ENCODE results near the gene ANAPC16. TPM values are rescaled to one million over a fixed set of nuclear protein-coding genes. Genes with fewer than 3 reads are reported as not detected.

ANAPC16 gene
- total RNA-seq = 80.0 and 81.6 TPM in 2 replicates

GRCh38 chr10:72215611-72216549, at the start of gene ANAPC16, which contains the start of gene ASCC1:
Gene ANAPC16 (plus strand): TSS chr10:72216012. CDS start chr10:72223915, 7,903 bp downstream.
Gene ASCC1 (minus strand): TSS chr10:72216276. CDS start chr10:72213298, 2,978 bp downstream.
- Mint-ChIP-seq H3K4me1 (ENCODE audit: low read depth) (peaks cover 52% of the 10 kb centered on the region), H3K27me3 (ENCODE audit: insufficient read depth) (peaks cover 2% of the 10 kb centered on the region), H3K27ac (peak within 1 kb of the TSS; percentile 99), H3K9me3 (no peaks in the 10 kb centered on the region), H3K36me3 (ENCODE audit: low read depth) (peaks cover 20% of the 10 kb centered on the region), H3K4me3 (peak within 1 kb of the TSS; percentile 98)
- DNase-seq (ENCODE audit: low spot score) = peak; percentile 94
- intact Hi-C loops (cut with micrococcal nuclease) = loop anchor here (1.0 to 10.0 kb wide), 4 partner anchors 32 to 281 kb away; partner anchors contain the start of gene DDIT4

DNA sequence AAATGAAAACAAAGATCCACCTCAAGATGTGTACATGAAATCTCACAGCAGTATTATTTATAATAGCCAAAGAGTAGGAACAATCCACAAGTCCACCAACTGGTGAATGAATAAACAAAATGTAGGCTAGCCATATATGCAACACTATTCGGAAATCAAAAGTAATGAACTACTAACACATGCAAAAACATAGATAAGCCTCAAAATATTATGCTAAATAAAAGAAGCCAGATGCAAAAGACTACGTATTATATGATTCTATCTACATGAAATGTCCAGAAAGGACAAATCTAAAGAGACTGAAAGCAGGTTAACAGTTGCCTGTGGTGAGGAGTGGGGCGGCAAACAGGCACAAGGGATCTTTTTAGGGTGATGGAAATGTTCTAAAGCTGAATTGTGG, 48.7 kb upstream of the ANAPC16 start:
- H3K4me3 Mint-ChIP-seq = no peak overlapping the region
- intact Hi-C loops (cut with micrococcal nuclease) = no loop called here
- peaks cover 19% of the 10 kb centered on the region for H3K4me1 Mint-ChIP-seq (ENCODE audit: low read depth)
- no peak overlapping the region for H3K27ac Mint-ChIP-seq
- peaks cover 13% of the 10 kb centered on the region for H3K36me3 Mint-ChIP-seq (ENCODE audit: low read depth)
- DNase-seq (ENCODE audit: low spot score) = no peak
- no peaks in the 10 kb centered on the region for H3K9me3 Mint-ChIP-seq
- H3K27me3 Mint-ChIP-seq (ENCODE audit: insufficient read depth) = no peaks in the 10 kb centered on the region

GRCh38 chr10:72170263-72170662, 45.5 kb upstream of the ANAPC16 start:
- H3K27me3 Mint-ChIP-seq (ENCODE audit: insufficient read depth) = no peaks in the 10 kb centered on the region
- H3K9me3 Mint-ChIP-seq = no peaks in the 10 kb centered on the region
- H3K4me3 Mint-ChIP-seq = no peak overlapping the region
- no peak overlapping the region for H3K27ac Mint-ChIP-seq
- DNase-seq (ENCODE audit: low spot score) = no peak
- intact Hi-C loops (cut with micrococcal nuclease) = no loop called here
- peaks cover 11% of the 10 kb centered on the region for H3K36me3 Mint-ChIP-seq (ENCODE audit: low read depth)
- no peaks in the 10 kb centered on the region for H3K4me1 Mint-ChIP-seq (ENCODE audit: low read depth)

- intact Hi-C loops (cut with micrococcal nuclease) = no loop called here
- H3K27me3 Mint-ChIP-seq (ENCODE audit: insufficient read depth) = no peaks in the 10 kb centered on the region
- H3K36me3 Mint-ChIP-seq (ENCODE audit: low read depth) = peaks cover 11% of the 10 kb centered on the region
- no peak overlapping the region for H3K27ac Mint-ChIP-seq
- no peaks in the 10 kb centered on the region for H3K9me3 Mint-ChIP-seq
- no peak overlapping the region for H3K4me3 Mint-ChIP-seq
- no peak for DNase-seq (ENCODE audit: low spot score)
- H3K4me1 Mint-ChIP-seq (ENCODE audit: low read depth) = no peaks in the 10 kb centered on the region
Observed at GRCh38 chr10:72170733-72171132, 45.1 kb upstream of the ANAPC16 start.

GRCh38 chr10:72171175-72171630, 44.6 kb upstream of the ANAPC16 start:
- DNase-seq (ENCODE audit: low spot score) = no peak
- intact Hi-C loops (cut with micrococcal nuclease) = no loop called here
- Mint-ChIP-seq H3K27me3 (ENCODE audit: insufficient read depth) (no peaks in the 10 kb centered on the region), H3K4me3 (no peak overlapping the region), H3K9me3 (no peaks in the 10 kb centered on the region), H3K4me1 (ENCODE audit: low read depth) (no peaks in the 10 kb centered on the region), H3K27ac (no peak overlapping the region), H3K36me3 (ENCODE audit: low read depth) (peaks cover 11% of the 10 kb centered on the region)

DNA sequence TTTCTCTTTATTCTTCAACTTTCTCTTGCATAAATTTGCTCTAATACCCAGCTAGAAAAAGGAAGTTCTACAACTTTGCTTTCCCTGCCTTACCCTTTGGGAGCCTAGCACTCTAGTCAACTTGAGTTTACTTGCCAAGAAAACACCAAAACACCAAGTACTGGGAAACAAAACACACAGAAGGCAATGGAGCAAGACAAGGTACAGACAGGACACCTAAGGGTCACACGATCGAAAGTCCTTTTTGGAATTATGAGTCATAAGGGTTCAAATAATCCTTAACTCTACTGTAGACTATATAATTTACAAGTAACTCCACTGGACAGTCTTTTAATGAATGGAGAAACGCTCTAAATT, 42.6 kb upstream of the ANAPC16 start:
- H3K4me3 Mint-ChIP-seq = no peak overlapping the region
- no peaks in the 10 kb centered on the region for H3K4me1 Mint-ChIP-seq (ENCODE audit: low read depth)
- no peaks in the 10 kb centered on the region for H3K27me3 Mint-ChIP-seq (ENCODE audit: insufficient read depth)
- H3K36me3 Mint-ChIP-seq (ENCODE audit: low read depth) = peaks cover 18% of the 10 kb centered on the region
- intact Hi-C loops (cut with micrococcal nuclease) = no loop called here
- H3K27ac Mint-ChIP-seq = no peak overlapping the region
- no peaks in the 10 kb centered on the region for H3K9me3 Mint-ChIP-seq
- DNase-seq (ENCODE audit: low spot score) = no peak

DNA sequence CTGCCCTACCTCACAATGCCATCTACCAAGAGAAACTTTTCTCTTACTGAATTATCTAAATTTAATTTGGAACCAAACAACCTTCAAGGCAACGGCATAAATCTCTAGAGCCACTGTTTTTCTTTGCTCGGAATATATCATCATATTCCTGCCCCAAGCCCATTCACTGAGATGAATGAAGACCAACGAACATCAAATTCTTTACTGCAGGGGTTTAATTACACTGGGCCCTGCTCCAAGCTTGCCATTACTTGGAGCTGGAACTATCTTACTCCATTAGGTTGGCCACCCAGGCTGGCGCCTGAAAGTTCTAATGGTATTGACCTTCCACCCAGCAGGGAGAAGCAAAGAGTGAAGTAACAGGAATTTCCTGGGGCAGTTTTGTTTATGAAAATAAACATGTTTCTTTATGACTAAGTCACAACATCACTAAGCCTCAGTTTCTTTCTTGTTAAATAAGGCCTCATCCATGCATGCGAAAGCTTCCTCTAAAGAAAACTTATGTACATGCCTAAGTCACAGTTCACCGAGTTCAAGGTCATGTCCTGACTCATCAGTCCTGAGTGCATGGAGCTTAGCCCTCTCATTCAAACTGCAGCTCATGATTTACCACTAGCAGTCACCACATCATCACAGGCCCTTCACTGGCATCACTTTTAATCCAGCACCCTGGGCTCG, 42.1 kb upstream of the ANAPC16 start:
- Mint-ChIP-seq H3K4me1 (ENCODE audit: low read depth) (no peaks in the 10 kb centered on the region), H3K27ac (peak overlapping the region; percentile 4), H3K36me3 (ENCODE audit: low read depth) (peaks cover 18% of the 10 kb centered on the region), H3K4me3 (no peak overlapping the region), H3K9me3 (no peaks in the 10 kb centered on the region), H3K27me3 (ENCODE audit: insufficient read depth) (no peaks in the 10 kb centered on the region)
- intact Hi-C loops (cut with micrococcal nuclease) = no loop called here
- no peak for DNase-seq (ENCODE audit: low spot score)

DNA sequence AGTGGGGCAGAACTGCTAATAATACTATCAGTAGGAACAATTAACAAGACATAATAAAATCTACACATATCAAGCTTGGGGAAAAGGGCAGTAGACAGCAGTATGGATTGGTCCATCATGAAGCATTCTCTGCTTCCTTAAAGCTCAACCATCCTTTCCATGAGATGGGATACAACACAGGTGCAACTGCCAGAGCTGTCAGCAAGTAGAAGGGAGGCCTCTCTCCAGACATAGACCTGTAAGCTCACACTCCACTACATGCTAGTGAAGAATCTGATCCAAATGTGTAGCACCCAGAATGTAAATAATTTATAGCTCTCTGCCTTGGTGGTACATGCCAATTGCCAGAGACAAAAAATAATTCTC, 41.5 kb upstream of the ANAPC16 start:
- no peaks in the 10 kb centered on the region for H3K4me1 Mint-ChIP-seq (ENCODE audit: low read depth)
- no peak for DNase-seq (ENCODE audit: low spot score)
- peaks cover 18% of the 10 kb centered on the region for H3K36me3 Mint-ChIP-seq (ENCODE audit: low read depth)
- no peaks in the 10 kb centered on the region for H3K9me3 Mint-ChIP-seq
- H3K27ac Mint-ChIP-seq = peak overlapping the region; percentile 4
- no peaks in the 10 kb centered on the region for H3K27me3 Mint-ChIP-seq (ENCODE audit: insufficient read depth)
- H3K4me3 Mint-ChIP-seq = no peak overlapping the region
- intact Hi-C loops (cut with micrococcal nuclease) = no loop called here

DNA sequence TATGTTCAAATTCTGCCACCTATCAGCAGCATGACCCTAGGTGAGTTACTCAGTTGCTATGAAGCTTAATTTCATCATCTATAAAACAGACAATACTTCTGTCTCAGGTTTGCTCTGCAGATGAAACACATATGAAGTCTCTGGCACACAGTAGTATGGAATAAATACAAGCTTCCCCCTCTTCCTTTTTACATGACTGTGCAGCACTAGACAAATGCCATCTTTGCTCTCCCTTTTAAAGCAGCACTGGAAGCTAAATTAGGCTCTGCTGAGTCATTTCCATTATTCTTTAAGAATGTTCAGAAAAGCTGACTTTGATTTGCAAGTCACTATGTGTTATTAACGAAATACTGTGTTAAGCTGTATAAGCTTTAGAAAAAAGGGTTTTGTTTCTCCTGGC, 40.7 kb upstream of the ANAPC16 start:
- Mint-ChIP-seq H3K4me3 (no peak overlapping the region), H3K27ac (no peak overlapping the region), H3K36me3 (ENCODE audit: low read depth) (peaks cover 22% of the 10 kb centered on the region), H3K4me1 (ENCODE audit: low read depth) (no peaks in the 10 kb centered on the region), H3K9me3 (no peaks in the 10 kb centered on the region), H3K27me3 (ENCODE audit: insufficient read depth) (no peaks in the 10 kb centered on the region)
- DNase-seq (ENCODE audit: low spot score) = no peak
- intact Hi-C loops (cut with micrococcal nuclease) = no loop called here

DNA sequence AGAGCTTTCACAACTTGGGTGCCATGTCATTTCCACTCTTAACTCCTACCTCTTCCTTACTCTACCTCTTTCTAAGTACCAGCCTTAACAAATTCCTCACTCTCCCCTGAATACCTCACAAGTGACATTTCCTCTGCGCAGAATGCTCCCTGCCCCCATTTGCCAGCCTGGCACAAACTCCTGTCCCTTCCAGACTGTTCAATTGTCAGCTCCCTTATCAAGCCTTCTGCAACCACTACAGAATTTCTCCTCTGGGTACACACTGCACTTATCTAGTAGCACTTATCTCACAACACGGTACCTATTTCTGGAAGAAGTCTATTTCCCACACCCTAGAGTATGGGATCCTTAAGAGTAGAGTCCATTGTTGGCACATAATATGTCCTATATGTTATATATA, 39.1 kb upstream of the ANAPC16 start:
- intact Hi-C loops (cut with micrococcal nuclease) = no loop called here
- H3K9me3 Mint-ChIP-seq = no peaks in the 10 kb centered on the region
- H3K4me3 Mint-ChIP-seq = no peak overlapping the region
- H3K27me3 Mint-ChIP-seq (ENCODE audit: insufficient read depth) = no peaks in the 10 kb centered on the region
- no peaks in the 10 kb centered on the region for H3K4me1 Mint-ChIP-seq (ENCODE audit: low read depth)
- H3K36me3 Mint-ChIP-seq (ENCODE audit: low read depth) = peaks cover 21% of the 10 kb centered on the region
- no peak for DNase-seq (ENCODE audit: low spot score)
- H3K27ac Mint-ChIP-seq = no peak overlapping the region

DNA sequence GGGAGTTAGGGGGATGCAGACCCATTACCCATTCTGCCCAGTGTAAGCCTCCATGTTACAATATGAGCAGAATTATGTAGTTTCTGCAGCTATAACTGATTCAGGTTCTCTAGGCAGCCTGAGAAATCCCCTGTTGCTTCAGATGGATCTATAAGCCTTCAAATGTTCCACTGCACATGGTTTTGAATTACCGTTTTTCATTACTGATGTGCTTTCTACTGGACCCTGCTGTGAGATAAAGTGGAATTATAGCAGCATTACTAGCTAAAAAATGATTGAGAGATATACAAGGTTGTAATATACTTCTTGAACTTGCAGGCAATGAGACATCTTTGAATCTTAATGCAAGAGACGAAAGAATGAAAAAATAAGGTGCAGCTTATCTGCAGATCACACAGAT, 38.4 kb upstream of the ANAPC16 start:
- H3K4me1 Mint-ChIP-seq (ENCODE audit: low read depth) = no peaks in the 10 kb centered on the region
- intact Hi-C loops (cut with micrococcal nuclease) = no loop called here
- H3K27me3 Mint-ChIP-seq (ENCODE audit: insufficient read depth) = no peaks in the 10 kb centered on the region
- H3K9me3 Mint-ChIP-seq = no peaks in the 10 kb centered on the region
- no peak overlapping the region for H3K4me3 Mint-ChIP-seq
- no peak for DNase-seq (ENCODE audit: low spot score)
- H3K27ac Mint-ChIP-seq = no peak overlapping the region
- H3K36me3 Mint-ChIP-seq (ENCODE audit: low read depth) = peaks cover 27% of the 10 kb centered on the region

DNA sequence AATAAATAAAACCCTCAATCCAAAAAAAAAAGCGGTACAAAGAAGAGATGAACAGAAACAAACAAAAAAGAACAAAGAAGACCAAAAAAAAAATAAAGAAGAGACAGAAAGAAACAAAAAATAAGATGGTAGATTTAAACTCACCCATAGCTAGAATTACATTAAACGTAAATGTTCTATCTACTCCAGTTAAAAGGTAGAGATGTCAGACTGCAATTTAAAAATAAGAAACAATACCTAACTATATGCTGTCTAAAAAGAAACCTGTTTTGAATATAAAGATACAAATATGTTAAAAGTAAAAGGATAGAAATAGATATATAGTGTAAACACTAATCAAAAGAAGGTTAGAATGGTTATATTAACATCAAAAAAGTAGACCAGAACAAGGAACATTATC, 31.7 kb upstream of the ANAPC16 start:
- peaks cover 12% of the 10 kb centered on the region for H3K9me3 Mint-ChIP-seq
- DNase-seq (ENCODE audit: low spot score) = no peak
- peaks cover 37% of the 10 kb centered on the region for H3K36me3 Mint-ChIP-seq (ENCODE audit: low read depth)
- no peaks in the 10 kb centered on the region for H3K27me3 Mint-ChIP-seq (ENCODE audit: insufficient read depth)
- intact Hi-C loops (cut with micrococcal nuclease) = no loop called here
- no peak overlapping the region for H3K4me3 Mint-ChIP-seq
- no peak overlapping the region for H3K27ac Mint-ChIP-seq
- H3K4me1 Mint-ChIP-seq (ENCODE audit: low read depth) = peaks cover 8% of the 10 kb centered on the region

Data from activated T-helper 1 cell treated with anti-CD3 and anti-CD28 coated beads, Interleukin-12 subunit alpha, Interleukin-12 subunit beta, Interleukin-2, Interleukin-4 antibody, amounts not matched to agents 30 ng/mL and 10 ng/mL and 1 ng/mL, durations not matched to agents 14 hours and 24 hours and 36 hours (primary cell).